Measurements from ENCODE around the gene TRAF3.

The TRAF3 gene

DNA sequence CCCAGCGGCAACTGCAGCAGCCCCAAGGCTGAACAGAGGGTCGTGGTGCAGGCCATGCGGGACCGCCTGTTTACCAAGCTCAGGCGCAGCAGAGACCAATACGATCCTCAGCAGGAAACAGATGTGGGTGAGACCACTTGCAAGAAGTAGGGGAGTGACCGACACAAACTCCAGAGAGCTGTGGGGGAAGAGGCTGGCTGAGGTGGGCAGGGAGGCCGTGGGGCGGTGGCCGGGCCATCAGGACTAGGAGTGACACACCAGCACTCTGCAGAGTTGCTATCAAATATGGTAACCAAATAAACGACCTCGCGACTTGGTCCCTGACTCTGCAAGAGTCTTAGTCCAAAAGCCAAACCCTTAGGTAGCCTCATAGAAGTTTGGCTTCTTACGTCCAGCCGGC lies 175.9 kb downstream of the TRAF3 start:
- no peak for DNase-seq (ENCODE audit: low read depth in 2 of 2)

DNA sequence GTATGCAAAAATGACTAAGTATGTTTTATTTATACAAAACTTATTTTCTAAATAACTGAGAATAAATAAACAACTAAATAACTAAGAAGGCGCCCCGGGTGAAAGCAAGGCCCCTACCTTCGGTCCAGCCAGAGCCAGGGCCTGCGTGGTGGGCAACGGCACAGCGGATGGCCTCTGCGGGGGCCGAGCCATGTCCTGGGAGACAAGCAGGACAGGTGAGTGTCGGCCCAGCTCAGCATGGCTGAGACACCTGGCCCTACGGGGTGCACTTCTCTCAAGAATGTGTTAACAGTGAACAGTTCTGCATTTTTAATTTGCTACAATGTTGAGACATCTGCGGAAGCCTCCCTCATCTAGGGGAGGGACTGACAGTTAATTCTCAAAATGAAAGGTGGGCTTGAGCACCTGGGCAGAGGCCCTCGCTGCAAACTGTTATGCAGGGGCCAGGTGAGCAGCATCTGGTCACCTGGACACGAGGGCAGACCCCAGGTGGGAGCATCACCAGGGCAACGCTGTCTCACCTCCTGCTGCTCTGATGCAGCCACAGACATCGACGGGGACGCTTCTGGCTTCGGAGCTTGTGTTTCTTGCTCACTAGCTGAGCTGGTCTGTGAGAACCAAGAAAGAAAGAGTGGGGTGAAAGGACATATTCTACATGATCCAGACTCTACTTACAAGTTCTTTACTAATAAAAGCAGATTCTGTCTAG lies 177.0 kb downstream of the TRAF3 start:
- DNase-seq (ENCODE audit: low read depth in 2 of 2) = no peak

DNA sequence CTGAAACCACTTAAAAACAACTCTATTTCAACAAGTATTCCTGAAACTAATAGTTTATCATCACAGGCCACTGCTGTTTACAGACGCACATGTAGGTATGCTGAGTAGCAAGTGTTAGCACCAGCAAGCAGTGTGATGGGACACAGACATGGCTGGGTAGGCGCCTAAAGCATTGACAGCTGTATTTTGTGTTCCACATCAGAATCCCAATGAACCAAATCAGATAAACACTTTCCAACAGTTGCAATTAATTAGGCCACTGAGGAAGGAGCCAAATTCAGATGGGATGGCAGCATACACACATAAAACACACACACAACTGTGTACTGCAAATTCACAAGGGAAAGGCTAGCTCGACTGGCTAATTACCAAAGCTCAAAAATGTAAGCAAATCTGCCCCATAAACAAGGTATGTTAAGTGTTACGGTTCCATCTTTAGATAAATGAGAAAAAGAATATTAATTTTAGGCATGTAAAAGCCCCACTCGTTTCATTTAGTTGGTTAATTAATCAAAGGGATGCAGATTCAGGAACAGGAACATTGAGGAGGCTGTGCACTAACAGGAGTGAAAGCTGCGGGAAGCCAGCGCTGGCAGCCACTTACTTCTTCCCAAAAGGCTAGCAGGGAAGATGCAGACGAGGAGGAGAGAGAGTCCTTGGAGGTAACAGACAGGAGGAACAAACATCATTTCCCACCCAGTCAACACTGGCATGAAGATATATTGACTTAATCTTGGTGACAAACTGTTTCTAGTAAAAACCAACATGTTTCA lies 178.6 kb downstream of the TRAF3 start:
- no peak for DNase-seq (ENCODE audit: low read depth in 2 of 2)

DNA sequence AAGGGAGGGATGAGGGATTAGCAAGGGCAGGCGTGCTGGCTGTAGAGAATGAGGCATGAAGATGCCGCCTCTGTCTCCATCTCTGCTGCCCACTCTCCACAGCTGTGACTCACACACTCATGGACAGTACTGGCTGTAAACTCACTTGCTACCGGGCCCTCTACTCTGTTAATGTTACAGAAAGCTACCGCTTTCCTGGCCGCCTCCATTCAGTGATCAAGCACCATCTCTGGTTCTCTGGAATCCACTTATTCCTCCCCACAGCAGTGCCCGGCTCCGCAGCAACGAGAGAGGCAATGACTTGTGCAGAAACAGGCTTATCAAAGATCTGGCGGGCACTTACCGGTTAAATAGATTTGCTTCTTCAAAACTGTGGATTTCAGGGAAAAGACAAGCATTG lies 180.0 kb downstream of the TRAF3 start:
- no peak for DNase-seq (ENCODE audit: low read depth in 2 of 2)

- DNase-seq (ENCODE audit: low read depth in 2 of 2) = no peak
Measured at GRCh38 chr14:102958461-102958860, 181.2 kb downstream of the TRAF3 start.
